GM19468 (cell line): Measurements from ENCODE around the gene ZNF322.

Source experiments
- ATAC-seq: cut with Tn5 transposase; IDR thresholded peaks from one replicate; pipeline ENCODE4 v1.9.1; 2021; ENCODE audit warnings: mild to moderate bottlenecking, moderate library complexity, moderate number of reproducible peaks; ENCODE audit not compliant: unreplicated experiment; ENCODE audit errors: extremely low read depth

The ZNF322 gene

GRCh38 chr6:26593278-26594130, 66.0 kb downstream of the ZNF322 start:
- no peak for ATAC-seq

- no peak for ATAC-seq
Observed at GRCh38 chr6:26592649-26593048, 66.9 kb downstream of the ZNF322 start.

GRCh38 chr6:26588965-26589364, 70.6 kb downstream of the ZNF322 start:
- no peak for ATAC-seq
